HG02870 (cell line): ENCODE results near the gene SEC23B.
A peak's percentile ranks its signal among the peaks of the same experiment; 100 is the strongest.

ENCODE experiments used
- ATAC-seq: cut with Tn5 transposase; IDR thresholded peaks from one replicate; pipeline ENCODE4 v1.9.1; 2021; ENCODE audit warnings: mild to moderate bottlenecking, moderate library complexity; ENCODE audit not compliant: unreplicated experiment

Gene SEC23B

GRCh38 chr20:18585134-18585533 lies 77.4 kb downstream of the SEC23B start:
- ATAC-seq: no peak

GRCh38 chr20:18587665-18588573 lies 80.2 kb downstream of the SEC23B start, which contains the start of gene DTD1:
Gene DTD1 (plus strand): TSS chr20:18588054. CDS start chr20:18588073, 19 bp downstream.
- ATAC-seq: peak; percentile 89

- peak; percentile 10 for ATAC-seq
Measured at GRCh38 chr20:18588574-18588933, 80.8 kb downstream of the SEC23B start.

DNA sequence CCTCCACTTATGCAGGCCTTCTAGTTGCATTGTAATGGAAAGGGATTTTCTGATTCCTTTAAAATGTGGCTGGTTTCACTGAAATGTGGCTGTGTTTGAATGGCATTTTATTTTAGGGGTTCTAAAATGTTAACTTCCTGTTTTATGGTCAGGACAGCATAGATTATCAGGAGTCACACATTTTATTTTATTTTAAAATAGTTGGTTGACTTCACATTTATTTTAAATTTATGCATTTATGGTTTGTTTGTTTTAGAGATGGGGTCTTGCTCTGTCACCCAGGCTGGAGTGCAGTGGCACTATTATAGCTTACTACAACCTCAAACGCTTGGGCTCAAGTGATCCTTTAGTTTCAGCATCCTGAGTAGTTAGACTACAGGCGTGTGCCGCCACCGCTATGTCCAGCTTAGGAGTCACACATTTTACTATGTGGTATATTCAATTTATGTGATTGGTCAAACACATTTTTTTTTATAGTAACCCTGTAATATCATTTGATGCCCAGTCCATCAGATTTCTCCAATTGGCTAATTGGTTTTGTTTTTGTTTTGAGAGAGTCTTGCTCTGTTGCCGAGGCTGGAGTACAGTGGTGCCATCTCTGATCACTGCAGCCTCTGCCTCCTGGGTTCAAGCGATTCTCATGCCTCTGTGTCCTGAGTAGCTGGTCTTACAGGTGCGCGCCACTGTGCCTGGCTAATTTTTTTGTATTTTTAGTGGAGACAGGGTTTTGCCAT lies 82.4 kb downstream of the SEC23B start:
- no peak for ATAC-seq

DNA sequence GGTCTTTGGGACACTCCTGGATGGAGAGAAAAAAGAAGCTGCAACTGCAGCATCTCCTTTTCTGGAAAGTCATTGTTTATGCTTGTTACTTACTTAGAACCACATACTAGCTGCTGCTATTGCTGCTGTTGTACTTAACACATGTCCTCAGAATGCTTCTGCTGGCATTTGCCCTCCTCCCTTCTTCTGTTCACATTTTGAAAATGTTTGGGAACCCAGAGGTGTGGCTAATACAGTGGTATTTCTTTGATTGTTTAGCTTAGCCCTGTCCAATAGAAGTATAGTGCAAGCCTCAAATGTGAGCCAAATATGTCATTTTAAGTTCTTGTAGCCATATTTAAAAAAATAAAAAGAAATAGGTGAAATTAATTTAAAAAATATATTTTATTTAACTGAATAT lies 88.5 kb downstream of the SEC23B start:
- ATAC-seq: no peak

GRCh38 chr20:18609741-18610140 lies 102.0 kb downstream of the SEC23B start:
- ATAC-seq: no peak
